ENCODE results near the gene ARHGAP35.
"Not testable (repeated sequence)": the region's sequence is repeated elsewhere in the genome, so short reads cannot be mapped to it uniquely, and the experiment has no call there.

ARHGAP35 gene

DNA sequence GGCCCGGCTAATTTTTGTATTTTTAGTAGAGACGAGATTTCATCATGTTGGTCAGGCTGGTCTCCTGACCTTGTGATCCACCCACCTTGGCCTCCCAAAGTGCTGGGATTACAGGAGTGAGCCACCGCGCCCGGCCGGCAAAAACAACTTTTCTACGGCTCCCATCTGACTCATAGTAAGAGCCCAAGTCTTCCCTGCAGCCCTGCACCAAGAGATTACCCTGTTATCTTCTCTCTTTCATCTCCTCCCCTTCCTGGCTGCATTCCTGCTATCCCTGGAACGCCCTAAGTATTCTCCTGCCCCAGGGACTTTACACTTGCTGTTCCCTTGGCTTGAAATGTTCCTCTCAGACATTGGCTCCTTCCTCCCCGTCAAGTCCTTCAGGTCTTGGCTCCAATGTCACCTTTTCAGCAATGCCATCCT is 16.7 kb upstream of the ARHGAP35 start:
- no peak for DNase-seq (ENCODE audit: low spot score)

DNA sequence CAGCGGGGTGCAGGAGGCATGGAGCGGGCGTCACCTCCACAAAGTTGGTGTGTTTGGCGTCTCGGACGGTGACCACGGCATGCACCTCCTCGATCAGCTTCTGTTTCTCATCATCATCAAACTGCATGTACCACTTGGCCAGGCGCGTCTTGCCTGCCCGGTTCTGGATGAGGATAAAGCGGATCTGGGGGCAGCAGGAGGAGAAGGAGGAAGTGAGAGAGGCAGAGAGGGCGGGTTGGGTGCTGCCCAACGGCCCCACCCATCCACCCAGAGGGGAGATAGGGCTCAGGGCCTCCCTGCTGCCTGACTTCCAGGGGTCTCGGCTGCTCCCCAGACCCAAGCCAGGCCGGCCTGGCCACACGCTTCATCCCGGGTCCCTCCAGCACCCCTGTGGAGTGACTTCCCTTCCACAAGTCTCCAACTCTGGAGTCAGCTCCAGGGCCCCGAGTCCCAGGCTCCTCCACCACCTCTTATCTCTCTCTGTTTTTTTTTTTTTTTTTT is 14.8 kb upstream of the ARHGAP35 start:
- DNase-seq (ENCODE audit: low spot score), result no peak

DNA sequence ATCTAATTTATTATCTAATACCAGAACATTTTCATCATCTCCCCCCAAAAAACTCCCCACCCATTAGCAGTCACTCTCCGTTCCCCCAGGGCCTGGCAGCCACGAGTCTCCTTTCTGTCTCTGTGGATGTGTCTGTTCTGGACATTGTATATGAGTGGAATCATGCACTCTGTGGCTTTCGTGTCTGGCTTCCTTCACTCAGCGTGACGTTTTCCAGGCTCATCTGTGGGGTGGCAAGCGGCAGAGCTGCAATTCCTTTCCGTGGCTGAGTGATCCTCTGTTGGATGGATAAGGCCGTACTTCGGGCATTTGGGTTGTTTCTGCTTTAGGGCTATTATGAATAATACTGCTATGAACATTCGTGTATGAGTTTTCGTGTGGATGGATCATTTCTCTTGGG is 13.3 kb upstream of the ARHGAP35 start:
- no peak for DNase-seq (ENCODE audit: low spot score)

- DNase-seq (ENCODE audit: low spot score), result no peak
Observed at GRCh38 chr19:46848389-46848788, 12.4 kb upstream of the ARHGAP35 start.

- no peak for DNase-seq (ENCODE audit: low spot score)
Observed at GRCh38 chr19:46849610-46850009, 11.2 kb upstream of the ARHGAP35 start.

- DNase-seq (ENCODE audit: low spot score), result peak; percentile 93
Observed at GRCh38 chr19:46850228-46851203, 10.3 kb upstream of the ARHGAP35 start, which contains the start of gene AP2S1. AP2S1 (minus strand) TSS chr19:46850846; CDS start chr19:46850766, 80 bp downstream.

- no peak for DNase-seq (ENCODE audit: low spot score)
Observed at GRCh38 chr19:46852830-46853229, 8.0 kb upstream of the ARHGAP35 start.

DNA sequence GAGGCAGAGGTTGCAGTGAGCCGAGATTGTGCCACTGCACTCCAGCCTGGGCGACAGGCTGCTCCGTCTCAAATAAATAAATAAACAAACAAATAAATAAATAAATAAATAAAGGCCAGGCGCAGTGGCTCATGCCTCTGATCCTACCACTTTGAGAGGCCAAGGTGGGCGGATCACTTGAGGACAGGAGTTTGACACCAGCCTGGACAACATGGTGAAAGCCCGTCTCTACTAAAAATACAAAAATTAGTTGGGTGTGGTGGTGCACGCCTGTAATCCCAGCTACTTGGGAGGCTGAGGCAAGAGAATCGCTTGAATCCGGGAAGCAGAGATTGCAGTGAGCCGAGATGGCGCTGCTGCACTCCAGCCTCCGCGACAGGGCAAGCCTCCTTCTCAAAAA is 6.1 kb upstream of the ARHGAP35 start:
- DNase-seq (ENCODE audit: low spot score), result not testable (repeated sequence)

DNA sequence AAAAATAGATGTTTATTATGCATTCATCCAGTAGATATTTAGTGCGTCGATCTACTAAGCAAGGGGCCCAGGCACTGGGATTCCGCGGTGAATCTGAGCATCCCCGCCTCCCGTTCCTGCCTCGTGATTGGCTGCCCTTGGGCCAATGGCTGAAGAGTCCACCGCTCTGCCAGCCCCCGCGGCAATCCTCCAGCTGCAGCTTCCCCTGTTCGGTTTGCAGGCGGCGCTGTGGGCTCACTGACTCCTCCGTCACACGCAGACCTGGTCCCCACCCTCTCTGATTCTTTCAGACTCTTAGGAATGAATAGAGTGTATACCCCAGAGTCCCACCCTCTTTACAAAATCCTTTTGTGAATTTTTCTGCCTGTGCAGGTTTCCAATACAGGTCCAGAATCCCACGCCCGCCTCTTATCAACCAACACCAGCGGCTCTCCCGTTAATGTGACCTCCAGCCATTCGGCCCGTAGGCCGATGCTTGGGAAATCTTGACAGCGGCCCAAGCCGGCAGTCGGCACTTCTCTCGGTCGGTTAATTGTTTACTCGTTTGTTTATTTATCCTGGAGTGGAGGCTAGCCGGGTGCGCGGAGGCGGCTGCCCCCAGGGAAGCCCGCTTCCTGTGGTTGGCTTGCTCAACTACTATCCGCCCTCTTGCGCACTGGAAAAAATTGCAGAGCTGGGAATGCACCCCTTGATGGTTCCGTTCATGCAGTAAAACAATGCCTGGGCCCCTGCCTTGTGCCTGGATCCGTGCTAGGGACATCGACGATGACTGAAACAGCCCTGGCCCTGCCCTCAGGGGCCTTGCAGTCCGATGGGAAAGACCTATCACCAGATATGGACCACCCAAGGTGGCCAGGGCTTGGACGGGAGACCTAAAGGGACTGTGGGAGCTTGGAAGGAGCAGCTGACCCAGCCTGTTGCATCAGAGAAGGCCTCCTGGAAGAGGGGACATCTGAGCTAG is 4.5 kb upstream of the ARHGAP35 start:
- DNase-seq (ENCODE audit: low spot score), result peak; percentile 91

DNA sequence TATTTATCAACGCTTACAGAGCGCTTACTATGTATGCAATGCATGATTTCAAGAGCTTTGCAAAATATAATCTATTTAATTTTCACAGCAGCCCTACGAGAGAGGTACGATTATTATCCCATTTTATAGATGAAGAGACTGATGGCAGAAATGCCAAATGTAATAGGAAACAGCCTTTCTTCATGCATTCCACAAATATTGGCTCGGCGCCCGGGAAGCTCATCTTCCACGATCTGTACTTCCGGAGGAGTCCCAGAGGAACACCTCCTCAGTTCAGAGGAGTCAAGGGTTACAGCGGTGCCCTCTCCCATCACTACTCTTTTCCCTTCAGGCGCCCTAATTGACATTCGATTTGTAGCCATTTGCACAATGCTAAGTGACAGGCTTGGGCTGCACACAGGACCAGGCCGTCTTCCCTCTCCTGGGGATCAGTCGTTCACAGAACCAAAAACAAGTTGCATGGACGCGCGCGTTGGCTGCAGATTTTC is 1.1 kb upstream of the ARHGAP35 start:
- no peak for DNase-seq (ENCODE audit: low spot score)

- peak; percentile 92 for DNase-seq (ENCODE audit: low spot score)
Observed at GRCh38 chr19:46860125-46860845, 512 bp upstream of the ARHGAP35 start.

DNA sequence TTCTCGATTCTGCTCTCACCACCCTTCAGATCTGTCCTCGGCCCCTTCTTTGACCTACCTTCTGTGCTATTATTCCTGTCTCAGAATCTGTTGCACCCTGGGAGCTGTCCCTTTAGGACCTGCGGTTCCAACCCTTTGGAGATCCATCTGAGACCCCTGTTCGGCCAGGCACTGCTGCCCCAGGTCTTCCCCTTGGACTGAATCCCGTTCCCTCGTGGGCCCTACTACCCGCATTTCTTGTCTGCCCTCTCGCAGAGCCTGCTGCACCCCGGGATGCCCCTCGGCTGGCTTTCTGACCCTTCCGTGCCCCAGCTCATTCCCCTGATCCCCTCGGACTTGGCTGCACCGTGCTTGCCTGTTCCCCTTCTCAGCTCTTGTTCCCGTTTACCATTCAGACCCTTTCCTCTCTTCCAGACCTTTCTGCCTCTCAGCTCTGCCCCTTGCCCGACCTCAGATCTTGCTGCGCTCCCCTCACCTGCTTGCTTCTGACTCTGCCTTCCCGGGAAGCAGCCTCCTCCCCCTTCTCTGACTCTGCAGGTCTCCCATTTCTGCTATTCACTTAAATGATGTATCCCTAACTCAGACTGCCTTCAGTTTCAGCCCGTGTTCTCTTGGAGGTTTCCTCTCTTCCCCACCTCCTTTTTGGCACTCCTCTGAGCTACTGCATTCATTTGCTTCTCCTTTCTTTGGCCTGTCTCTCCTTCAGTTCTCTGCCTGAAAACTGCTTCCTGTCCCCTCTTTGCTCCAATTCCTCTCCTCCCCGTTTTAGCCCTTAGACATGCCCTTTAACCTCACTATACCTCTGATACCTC is 1.1 kb downstream of the ARHGAP35 start:
- peak; percentile 35 for DNase-seq (ENCODE audit: low spot score)

GRCh38 chr19:46862503-46862834 is 1.7 kb downstream of the ARHGAP35 start:
- no peak for DNase-seq (ENCODE audit: low spot score)

GRCh38 chr19:46862974-46863632 is 2.3 kb downstream of the ARHGAP35 start:
- DNase-seq (ENCODE audit: low spot score), result peak; percentile 31

DNA sequence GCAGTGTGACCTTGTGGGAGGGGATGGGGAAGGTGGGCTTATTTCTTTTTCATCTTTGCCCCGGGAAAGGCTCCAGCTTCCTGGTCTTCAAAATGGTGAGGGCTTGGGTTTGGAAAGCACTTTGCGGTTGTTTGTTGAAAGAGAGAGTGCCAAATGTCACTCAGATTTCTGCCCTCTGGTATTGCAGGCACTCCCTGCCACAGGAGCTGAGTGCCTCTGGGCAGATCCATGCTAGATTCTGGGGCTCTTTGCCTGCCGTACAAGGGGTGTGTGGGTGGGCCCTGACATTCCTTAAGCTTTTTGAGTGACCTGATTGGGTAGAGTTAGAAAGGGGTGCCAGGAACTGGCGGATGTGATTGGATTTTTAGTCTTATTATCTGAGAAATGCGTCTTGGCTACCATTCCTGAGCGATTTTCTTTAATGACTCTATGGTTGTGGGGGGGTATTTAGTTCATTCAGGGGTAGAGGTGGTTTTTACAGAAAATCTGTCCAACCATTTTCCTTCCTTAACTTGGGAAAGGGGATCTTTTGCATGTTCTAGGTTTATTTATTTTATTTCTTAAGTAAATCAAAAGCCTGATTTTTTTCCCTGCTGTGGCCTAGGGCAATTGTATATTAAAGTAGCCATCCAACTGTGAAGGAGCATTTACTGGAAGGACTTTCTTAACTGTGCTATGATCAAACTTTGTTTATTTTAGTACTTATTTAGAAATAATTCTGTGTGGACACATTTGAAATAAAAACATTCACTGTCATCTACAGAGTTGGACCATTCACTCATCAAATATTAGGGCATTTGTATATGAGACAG is 3.2 kb downstream of the ARHGAP35 start:
- peak; percentile 43 for DNase-seq (ENCODE audit: low spot score)

- DNase-seq (ENCODE audit: low spot score), result no peak
Observed at GRCh38 chr19:46866407-46867136, 5.8 kb downstream of the ARHGAP35 start.

- no peak for DNase-seq (ENCODE audit: low spot score)
Observed at GRCh38 chr19:46867170-46867569, 6.4 kb downstream of the ARHGAP35 start.

- no peak for DNase-seq (ENCODE audit: low spot score)
Observed at GRCh38 chr19:46868025-46868802, 7.4 kb downstream of the ARHGAP35 start.
